ENCODE results near the gene FGFRL1.
"Not testable (repeated sequence)": the region's sequence is repeated elsewhere in the genome, so short reads cannot be mapped to it uniquely, and the experiment has no call there.

The FGFRL1 gene

GRCh38 chr4:973431-974397, 37.7 kb upstream of the FGFRL1 start, which contains the start of gene DGKQ:
Gene DGKQ (minus strand): TSS chr4:973569. CDS start chr4:973482, 87 bp downstream.
- DNase-seq = peak; percentile 91

DNA sequence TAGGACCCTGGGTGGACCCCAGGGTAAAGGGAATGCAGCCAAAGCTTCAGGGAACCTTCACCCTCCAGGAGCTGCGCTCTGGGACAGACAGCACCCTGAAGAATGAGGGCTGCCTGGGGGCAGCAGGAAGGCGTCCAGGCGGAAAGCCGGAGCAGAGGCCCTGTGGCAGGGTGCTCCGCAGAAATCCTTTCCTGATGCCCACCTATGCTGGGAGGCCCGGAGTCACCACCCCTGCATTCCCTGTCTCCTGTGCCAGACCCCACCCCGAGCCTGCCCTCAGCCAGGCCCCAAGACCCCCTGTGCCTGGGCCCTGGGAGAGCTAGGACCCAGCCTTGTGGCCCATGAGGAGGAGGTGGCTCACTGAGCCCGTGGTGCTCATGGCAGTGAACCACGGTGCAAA, 36.8 kb upstream of the FGFRL1 start:
- no peak for DNase-seq

DNA sequence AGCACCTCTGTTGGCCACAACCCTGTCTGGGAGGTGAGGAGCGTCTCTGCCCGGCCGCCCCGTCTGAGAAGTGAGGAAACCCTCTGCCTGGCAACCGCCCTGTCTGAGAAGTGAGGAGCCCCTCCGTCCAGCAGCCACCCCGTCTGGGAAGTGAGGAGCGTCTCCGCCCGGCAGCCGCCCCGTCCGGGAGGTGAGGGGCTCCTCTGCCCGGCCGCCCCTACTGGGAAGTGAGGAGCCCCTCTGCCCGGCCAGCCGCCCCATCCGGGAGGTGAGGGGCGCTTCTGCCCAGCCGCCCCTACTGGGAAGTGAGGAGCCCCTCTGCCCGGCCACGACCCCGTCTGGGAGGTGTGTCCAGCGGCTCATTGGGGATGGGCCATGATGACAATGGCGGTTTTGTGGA, 35.4 kb upstream of the FGFRL1 start:
- not testable (repeated sequence) for DNase-seq

GRCh38 chr4:978957-979701, 32.3 kb upstream of the FGFRL1 start:
- DNase-seq = no peak

GRCh38 chr4:982291-982690, 29.1 kb upstream of the FGFRL1 start:
- no peak for DNase-seq

DNA sequence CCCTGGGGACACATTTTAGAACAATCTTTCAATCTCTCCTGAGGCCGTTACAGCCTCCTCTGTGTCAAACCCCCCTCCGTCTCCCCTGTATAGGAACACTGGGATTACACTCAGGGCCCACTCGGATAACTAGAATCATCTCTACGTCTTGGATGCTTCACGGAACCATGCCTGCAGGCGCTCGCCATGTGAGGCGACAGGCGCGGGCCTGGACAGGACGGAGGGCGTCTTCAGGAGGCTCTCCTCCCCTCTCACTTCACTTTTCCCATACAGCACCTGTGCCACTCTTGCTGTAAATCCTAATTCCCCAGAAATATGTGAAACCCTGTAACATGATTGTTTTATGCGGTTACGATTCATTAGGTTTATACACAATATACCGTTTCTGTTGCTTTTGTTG, 28.6 kb upstream of the FGFRL1 start:
- DNase-seq = no peak

- no peak for DNase-seq
Observed at GRCh38 chr4:984336-985054, 26.9 kb upstream of the FGFRL1 start.

GRCh38 chr4:985123-985830, 26.1 kb upstream of the FGFRL1 start:
- peak; percentile 68 for DNase-seq

GRCh38 chr4:986428-986878, 25.0 kb upstream of the FGFRL1 start:
- peak; percentile 14 for DNase-seq

DNA sequence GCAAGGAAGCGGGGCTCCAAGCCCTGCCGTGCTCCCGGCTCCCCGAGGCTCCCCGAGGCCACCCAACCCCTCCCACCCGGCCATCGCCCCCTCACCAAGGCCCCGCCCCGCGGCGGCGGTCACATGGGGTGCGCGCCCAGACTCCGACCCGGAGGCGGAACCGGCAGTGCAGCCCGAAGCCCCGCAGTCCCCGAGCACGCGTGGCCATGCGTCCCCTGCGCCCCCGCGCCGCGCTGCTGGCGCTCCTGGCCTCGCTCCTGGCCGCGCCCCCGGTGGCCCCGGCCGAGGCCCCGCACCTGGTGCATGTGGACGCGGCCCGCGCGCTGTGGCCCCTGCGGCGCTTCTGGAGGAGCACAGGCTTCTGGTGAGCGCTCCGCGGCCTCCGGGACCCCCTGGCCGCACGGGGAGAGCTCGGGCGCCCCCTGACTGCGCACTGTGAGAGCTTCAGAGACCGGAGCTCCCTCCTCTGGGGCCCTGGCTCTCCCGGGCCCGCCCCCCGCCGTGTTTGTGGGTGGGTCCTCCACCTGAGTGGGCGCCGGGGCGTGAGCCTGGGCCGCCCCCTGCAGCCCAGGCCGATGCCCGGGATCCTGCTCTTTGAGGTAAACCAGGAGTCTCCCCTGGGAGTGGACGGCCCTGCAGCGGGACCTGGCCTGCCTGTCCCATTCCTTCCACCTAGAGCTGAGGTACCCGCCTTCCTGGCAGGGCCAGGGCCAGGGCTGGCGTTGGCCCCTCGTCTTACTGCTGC, 24.4 kb upstream of the FGFRL1 start, which contains the start of gene IDUA:
Gene IDUA (plus strand): TSS at position 166 of the 745 bp plus-strand sequence. CDS start 41 bp downstream, at position 207.
- peak; percentile 88 for DNase-seq

DNA sequence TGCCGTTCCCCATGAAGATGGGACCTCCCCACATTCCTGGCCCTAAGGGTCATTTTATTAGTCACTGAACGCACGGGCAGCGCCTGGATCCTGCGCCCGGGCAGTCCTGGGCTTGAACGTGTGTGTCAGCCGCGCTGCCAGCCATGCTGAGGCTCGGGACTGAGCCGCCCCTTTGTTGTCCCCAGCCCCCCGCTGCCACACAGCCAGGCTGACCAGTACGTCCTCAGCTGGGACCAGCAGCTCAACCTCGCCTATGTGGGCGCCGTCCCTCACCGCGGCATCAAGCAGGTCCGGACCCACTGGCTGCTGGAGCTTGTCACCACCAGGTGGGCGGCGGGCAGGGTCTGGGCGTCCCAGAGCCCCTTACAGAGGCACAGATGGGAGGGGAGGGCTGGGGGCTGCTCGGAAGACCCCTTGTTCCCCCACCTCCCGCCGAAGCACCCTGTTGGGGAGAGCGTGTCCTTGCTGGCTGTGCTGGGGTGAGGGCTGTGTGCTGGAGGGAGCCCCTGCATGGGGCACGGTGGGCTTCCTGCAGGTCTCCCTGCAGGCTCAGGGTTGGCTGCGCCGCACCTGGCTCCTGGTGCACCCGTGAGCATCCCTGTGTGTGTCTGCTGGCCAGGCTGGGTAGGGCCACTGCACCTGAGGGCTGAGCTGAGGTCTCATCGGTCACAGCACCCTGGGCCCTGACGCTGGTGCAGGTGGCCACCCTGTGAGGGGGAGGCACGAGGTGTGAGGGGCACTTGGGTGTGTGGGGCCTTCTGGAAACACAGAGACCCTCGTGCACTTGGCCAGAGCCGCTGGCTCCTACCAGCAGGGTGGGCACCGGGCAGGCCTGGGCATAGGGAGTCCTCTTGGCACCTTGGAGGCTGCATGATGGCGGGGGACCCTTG, 23.6 kb upstream of the FGFRL1 start:
- DNase-seq = no peak

- no peak for DNase-seq
Observed at GRCh38 chr4:988726-989721, 22.4 kb upstream of the FGFRL1 start.

DNA sequence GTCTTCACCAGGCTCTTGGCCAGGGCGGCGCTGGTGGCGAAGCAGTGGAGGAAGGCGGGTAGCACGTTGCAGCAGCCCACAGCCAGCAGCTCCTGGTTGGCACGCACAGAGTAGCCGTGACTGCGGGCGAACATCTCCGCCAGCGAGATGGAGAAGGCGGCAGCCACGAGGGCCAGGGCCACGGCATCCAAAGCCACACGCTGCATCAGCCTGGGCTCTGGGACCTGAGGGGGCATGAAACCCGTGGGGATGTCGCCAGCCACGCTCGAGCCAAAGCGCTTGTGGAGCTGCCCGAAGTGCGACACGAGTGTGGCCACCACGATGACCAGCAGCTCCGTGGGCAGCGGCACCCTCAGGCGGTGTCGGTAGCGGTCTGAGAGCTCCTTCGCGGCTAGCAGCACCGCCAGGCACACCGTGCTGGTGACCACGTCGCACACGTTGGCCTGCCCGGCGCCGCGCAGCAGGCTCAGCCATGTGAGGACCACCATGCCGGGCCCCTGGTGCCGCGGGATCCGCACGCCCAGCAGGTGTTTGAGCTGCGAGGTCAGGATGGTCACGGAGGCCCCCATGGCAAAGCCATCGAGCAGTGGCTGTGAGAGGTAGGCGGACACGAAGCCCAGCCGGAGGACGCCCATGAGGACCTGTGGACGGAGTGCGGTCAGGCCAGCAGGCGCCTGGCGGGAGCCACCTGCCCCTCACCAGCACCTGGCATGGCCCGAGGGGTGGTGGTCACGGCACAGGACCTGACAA, 21.5 kb upstream of the FGFRL1 start:
- no peak for DNase-seq

- DNase-seq = no peak
Observed at GRCh38 chr4:990746-991367, 20.6 kb upstream of the FGFRL1 start.

DNA sequence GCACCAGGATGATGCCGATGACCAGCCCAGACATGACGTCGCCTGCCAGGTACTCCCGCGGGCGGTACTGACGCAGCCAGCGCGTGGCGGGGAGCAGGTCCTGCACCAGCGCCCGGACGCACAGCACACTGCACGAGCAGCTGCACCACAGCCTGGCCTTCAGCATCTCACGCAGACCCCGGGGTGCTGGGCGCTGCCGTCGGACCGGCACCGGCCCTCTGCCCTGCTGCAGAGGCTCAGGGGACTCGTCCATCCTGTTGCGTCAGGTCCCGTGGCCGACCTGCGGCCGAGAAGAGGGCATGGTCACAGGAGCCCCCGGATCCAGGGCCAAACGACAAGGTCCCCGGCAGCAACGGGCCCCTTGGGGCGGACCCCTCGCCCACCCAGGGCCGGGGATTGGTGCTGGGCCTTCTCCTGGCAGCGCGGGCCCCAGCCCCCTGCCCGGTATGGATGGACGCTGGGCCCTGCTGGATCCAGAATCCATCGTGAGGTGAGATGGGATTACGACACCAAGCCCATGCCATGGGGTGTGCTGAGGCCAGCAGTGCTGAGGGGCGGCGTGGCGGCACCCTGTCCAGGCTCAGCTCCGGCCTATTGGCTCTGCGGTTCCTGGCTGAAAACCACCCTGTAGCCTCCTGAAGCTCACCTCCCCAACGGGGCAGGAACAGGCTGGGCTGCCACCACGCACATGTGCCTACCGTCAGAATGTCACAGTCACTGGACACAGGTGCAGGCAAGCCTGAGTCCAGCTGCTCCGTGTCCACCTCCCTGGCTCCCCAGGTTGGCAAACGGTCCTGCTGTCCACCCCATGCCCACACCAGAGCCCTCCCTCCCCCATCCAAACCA, 19.8 kb upstream of the FGFRL1 start:
- DNase-seq = no peak

DNA sequence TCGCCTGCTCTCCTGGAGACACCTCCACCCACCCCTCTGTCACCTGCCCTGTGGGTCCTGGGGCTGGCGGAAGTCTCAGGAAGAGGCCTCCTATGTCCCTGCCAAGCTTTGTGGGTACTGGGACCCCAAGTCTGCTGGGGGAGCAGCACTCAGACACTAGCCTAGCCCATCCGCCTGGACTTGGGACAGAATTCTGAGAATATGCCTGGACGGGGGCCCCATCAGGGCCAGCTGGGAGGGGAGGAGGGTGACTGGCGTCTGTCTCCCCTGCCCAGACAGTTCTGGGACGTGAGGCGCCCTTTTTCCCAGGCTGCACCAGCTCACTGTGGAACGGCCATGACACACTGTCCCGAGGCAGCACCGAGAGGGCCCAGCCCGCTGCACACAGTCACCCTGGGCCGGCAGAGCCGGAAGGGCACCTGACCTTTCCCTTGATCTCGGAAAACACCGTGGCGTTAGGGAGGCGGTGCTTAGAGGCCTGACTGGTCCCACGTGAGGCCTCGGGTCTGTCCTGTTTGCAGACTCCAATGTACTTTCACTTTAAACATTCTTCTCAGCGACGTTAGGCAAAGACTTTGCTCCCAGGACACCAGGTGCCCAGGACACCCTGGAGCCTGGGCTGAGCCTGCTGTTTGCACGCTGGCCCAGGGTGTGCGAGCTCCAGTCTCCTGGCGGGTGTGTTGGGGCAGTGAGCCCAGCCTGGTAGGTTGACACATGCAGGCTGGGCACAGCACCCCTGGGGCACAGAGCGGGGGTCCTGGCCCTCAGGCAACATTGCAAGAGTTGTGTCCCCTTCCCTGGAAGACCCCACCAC, 18.9 kb upstream of the FGFRL1 start:
- no peak for DNase-seq
